H9 (cell line): ENCODE results near the gene ALKAL2. TPM values are rescaled to one million over a fixed set of nuclear protein-coding genes. Genes with fewer than 3 reads are reported as not detected.

Experiments
- DNase-seq: peaks from one replicate; pipeline ENCODE4 v3.0.0-alpha.2; 2017
- H2AFZ ChIP-seq: one replicate; pipeline ENCODE4 v1.6.1; 2013; ENCODE audit warnings: mild to moderate bottlenecking, low read length, control low read depth, moderate library complexity
- H2AK5ac ChIP-seq: 2 replicates; pipeline ENCODE4 v1.6.1; 2013; ENCODE audit warnings: low read length, control low read depth, mixed read lengths; ENCODE audit not compliant: insufficient read length
- H2BK120ac ChIP-seq: one replicate; pipeline ENCODE4 v1.6.1; 2013; ENCODE audit warnings: low read depth, mild to moderate bottlenecking, low read length, control low read depth, inconsistent platforms; ENCODE audit not compliant: poor library complexity, severe bottlenecking
- H2BK12ac ChIP-seq: 2 replicates; pipeline ENCODE4 v1.6.1; 2013; ENCODE audit warnings: low read length, control low read depth, mixed read lengths, low read depth; ENCODE audit not compliant: insufficient read length
- H2BK15ac ChIP-seq: 2 replicates; pipeline ENCODE4 v1.6.1; 2013; ENCODE audit warnings: low read depth, low read length, control low read depth
- H2BK20ac ChIP-seq: one replicate; pipeline ENCODE4 v1.6.1; 2013; ENCODE audit warnings: low read depth, mild to moderate bottlenecking, low read length, control low read depth, inconsistent platforms; ENCODE audit not compliant: poor library complexity, severe bottlenecking
- H2BK5ac ChIP-seq: 2 replicates; pipeline ENCODE4 v1.6.1; 2013; ENCODE audit warnings: low read length, control low read depth, mixed read lengths; ENCODE audit not compliant: insufficient read length
- H3K14ac ChIP-seq: 2 replicates; pipeline ENCODE4 v1.6.1; 2013; ENCODE audit warnings: low read length, control low read depth; ENCODE audit not compliant: insufficient read depth
- H3K18ac ChIP-seq: 2 replicates; pipeline ENCODE4 v1.6.1; 2013; ENCODE audit warnings: low read depth, mild to moderate bottlenecking, mixed read lengths, low read length, control low read depth; ENCODE audit not compliant: insufficient read length
- H3K23ac ChIP-seq: 2 replicates; pipeline ENCODE4 v1.6.1; 2013; ENCODE audit warnings: low read length, control low read depth, mixed read lengths, low read depth; ENCODE audit not compliant: insufficient read length
- H3K23me2 ChIP-seq: 2 replicates; pipeline ENCODE4 v1.6.1; 2013; ENCODE audit warnings: low read depth, mild to moderate bottlenecking, mixed read lengths, low read length, control low read depth; ENCODE audit not compliant: insufficient read length, poor library complexity, severe bottlenecking
- H3K27ac ChIP-seq: 2 replicates; pipeline ENCODE4 v1.5.1; 2013; ENCODE audit warnings: low read length, control low read depth, mixed read lengths, low read depth; ENCODE audit not compliant: insufficient read length
- H3K27me3 ChIP-seq: 2 replicates; pipeline ENCODE4 v1.6.1; 2013; ENCODE audit warnings: low read length, control low read depth, inconsistent platforms; ENCODE audit not compliant: insufficient read depth
- H3K4ac ChIP-seq: 2 replicates; pipeline ENCODE4 v1.6.1; 2013; ENCODE audit warnings: low read depth, mild to moderate bottlenecking, control low read depth, inconsistent platforms, low read length, moderate library complexity
- H3K4me1 ChIP-seq: 2 replicates; pipeline ENCODE4 v1.6.1; 2013; ENCODE audit warnings: low read length, control low read depth, inconsistent platforms; ENCODE audit not compliant: insufficient read depth
- H3K4me2 ChIP-seq: 2 replicates; pipeline ENCODE4 v1.6.1; 2013; ENCODE audit warnings: low read length, control low read depth, mixed read lengths; ENCODE audit not compliant: insufficient read length, insufficient read depth
- H3K56ac ChIP-seq: 2 replicates; pipeline ENCODE4 v1.6.1; 2013; ENCODE audit warnings: low read depth, mild to moderate bottlenecking, mixed read lengths, low read length, control low read depth; ENCODE audit not compliant: insufficient read length
- H3K79me1 ChIP-seq: 2 replicates; pipeline ENCODE4 v1.6.1; 2013; ENCODE audit warnings: low read depth, mild to moderate bottlenecking, moderate library complexity, low read length, control low read depth, inconsistent platforms; ENCODE audit not compliant: insufficient read depth, poor library complexity, severe bottlenecking
- H3K79me2 ChIP-seq: 2 replicates; pipeline ENCODE4 v1.6.1; 2013; ENCODE audit warnings: low read length, control low read depth, inconsistent platforms; ENCODE audit not compliant: insufficient read depth
- H3K9ac ChIP-seq: 2 replicates; pipeline ENCODE4 v1.6.1; 2013; ENCODE audit warnings: low read length, control low read depth, mixed read lengths; ENCODE audit not compliant: insufficient read length; ENCODE audit errors: extremely low read depth
- H3K9me3 ChIP-seq: one replicate; pipeline ENCODE4 v1.6.1; 2013; ENCODE audit warnings: low read depth, low read length, inconsistent platforms; ENCODE audit not compliant: control insufficient read depth
- H3T11ph ChIP-seq: one replicate; pipeline ENCODE4 v1.6.1; 2013; ENCODE audit warnings: mild to moderate bottlenecking, low read length, control low read depth, inconsistent platforms
- H4K20me1 ChIP-seq: one replicate; pipeline ENCODE4 v1.6.1; 2013; ENCODE audit not compliant: control insufficient read depth, insufficient read length, insufficient read depth
- H4K5ac ChIP-seq: 2 replicates; pipeline ENCODE4 v1.6.1; 2013; ENCODE audit warnings: low read depth, mild to moderate bottlenecking, mixed read lengths, low read length, control low read depth; ENCODE audit not compliant: insufficient read length
- H4K8ac ChIP-seq: replicated peaks from 2 replicates; pipeline ENCODE4 v1.6.1; 2013; ENCODE audit warnings: low read length, control low read depth, mixed read lengths, low read depth; ENCODE audit not compliant: insufficient read length
- H4K91ac ChIP-seq: 2 replicates; pipeline ENCODE4 v1.6.1; 2013; ENCODE audit warnings: low read depth, mild to moderate bottlenecking, moderate library complexity, mixed read lengths, low read length, control low read depth; ENCODE audit not compliant: insufficient read length
- H3K27ac Mint-ChIP-seq, 3 experiments: 2 replicates in 2 of 3; 3 replicates in 1 of 3; pipeline ENCODE4 v1.8.0; 2020 to 2021; ENCODE audit warnings: mixed read lengths in 3 of 3, mild to moderate bottlenecking in 1 of 3, moderate library complexity in 1 of 3
- H3K27me3 Mint-ChIP-seq: 2 replicates; pipeline ENCODE4 v1.8.0; 2021; ENCODE audit warnings: low read depth, mild to moderate bottlenecking, moderate library complexity, mixed read lengths
- H3K36me3 Mint-ChIP-seq, 3 experiments: 2 replicates in 2 of 3; 3 replicates in 1 of 3; pipeline ENCODE4 v1.8.0; 2020 to 2021; ENCODE audit warnings: low read depth in 3 of 3, mixed read lengths in 3 of 3; ENCODE audit not compliant: insufficient read depth in 1 of 3
- H3K4me1 Mint-ChIP-seq, 2 experiments: 2 replicates each; pipeline ENCODE4 v1.8.0; 2020; ENCODE audit warnings: mixed read lengths in 2 of 2
- H3K4me3 Mint-ChIP-seq, 2 experiments: 2 replicates in 1 of 2; 3 replicates in 1 of 2; pipeline ENCODE4 v1.8.0; 2020 to 2021; ENCODE audit warnings: mild to moderate bottlenecking in 2 of 2, mixed read lengths in 2 of 2, moderate library complexity in 1 of 2
- H3K9me3 Mint-ChIP-seq, 2 experiments: 2 replicates in 1 of 2; 3 replicates in 1 of 2; pipeline ENCODE4 v1.8.0; 2020; ENCODE audit warnings: mild to moderate bottlenecking in 2 of 2, mixed read lengths in 2 of 2, moderate library complexity in 1 of 2
- CTCF ChIP-seq: fragments of 200-600 bp; sonication (generic); conservative IDR thresholded peaks from 3 replicates; pipeline ENCODE4 v1.8.0; 2021; ENCODE audit warnings: antibody characterized with exemption, mild to moderate bottlenecking
- WGBS: extraction: QIAGEN DNeasy Blood & Tissue Kit; methylation state at CpG from one replicate; pipeline ENCODE4 v1.1.7; 2013; ENCODE audit warnings: missing lambda C conversion rate, low lambda C conversion rate, mixed read lengths; ENCODE audit not compliant: insufficient read length; ENCODE audit errors: extremely low coverage; 5-methylcytosine and 5-hydroxymethylcytosine counted together
- total RNA-seq: library from RNA; stranded (reverse); gene quantifications from 2 replicates; pipeline ENCODE4 v1.2.1, GENCODE V29; 2021

ALKAL2 gene
- total RNA-seq, 1 experiment from 2014 or later: 0.48 TPM

DNA sequence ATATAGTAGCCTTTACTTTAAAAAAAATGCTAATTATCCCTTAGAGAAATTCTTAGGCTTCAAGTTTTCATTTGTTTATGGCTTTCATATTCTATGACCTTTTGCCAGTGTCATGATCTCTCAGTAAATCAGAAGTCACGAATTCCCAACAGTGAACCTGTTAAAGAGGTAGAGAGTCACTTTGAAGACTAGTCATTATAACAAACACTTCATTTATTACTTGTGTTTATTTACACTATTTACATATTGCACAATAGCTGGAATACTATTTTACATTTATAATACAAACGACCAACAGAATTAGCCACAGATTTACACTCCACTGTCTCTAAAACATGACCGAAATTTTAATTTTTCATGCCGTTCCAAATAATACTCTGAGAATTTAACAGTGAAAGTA, 8.5 kb downstream of the ALKAL2 start:
- H3K36me3 Mint-ChIP-seq: peaks cover 36 to 64% (median 63%) of the 10 kb centered on the region in 3 experiments
- no peaks in the 10 kb centered on the region for H3K9me3 ChIP-seq
- H3K27ac ChIP-seq: no peak overlapping the region

More for the DNA sequence above, 8.5 kb downstream of the ALKAL2 start:
- no peak overlapping the region for H2AFZ ChIP-seq
- Mint-ChIP-seq H3K4me1 (peaks cover 13% of the 10 kb centered on the region in 2 experiments), H3K27ac (no peak overlapping the region), H3K4me3 (no peak overlapping the region), H3K9me3 (no peaks in the 10 kb centered on the region), H3K27me3 (peaks cover 3% of the 10 kb centered on the region)
- H3K4me2 ChIP-seq: no peak overlapping the region
- H2BK5ac ChIP-seq: no peak overlapping the region
- H4K91ac ChIP-seq: no peak overlapping the region
- no peak overlapping the region for H3T11ph ChIP-seq
- DNase-seq: no peak
- peaks cover 2% of the 10 kb centered on the region; the same call in 1 of the 2 replicates for H3K79me2 ChIP-seq
- no peaks in the 10 kb centered on the region for H3K27me3 ChIP-seq
- H3K23me2 ChIP-seq: no peaks in the 10 kb centered on the region
- H3K14ac ChIP-seq: no peak overlapping the region
- H4K8ac ChIP-seq: no peak overlapping the region
- no CpG with 5 or more reads among the region's 4 CpGs for WGBS
- H3K23ac ChIP-seq: no peak overlapping the region
- H3K79me1 ChIP-seq: peaks cover 7% of the 10 kb centered on the region
- H2BK120ac ChIP-seq: no peak overlapping the region
- H2BK20ac ChIP-seq: no peak overlapping the region
- peaks cover 4% of the 10 kb centered on the region; the same call in 1 of the 2 replicates for H3K4me1 ChIP-seq
- no peak overlapping the region for H3K9ac ChIP-seq
- H2AK5ac ChIP-seq: no peak overlapping the region
- no peak overlapping the region for H3K56ac ChIP-seq
- no peak overlapping the region for H2BK12ac ChIP-seq
- no peak overlapping the region for H4K5ac ChIP-seq
- H3K18ac ChIP-seq: no peak overlapping the region
- TF ChIP-seq CTCF: no peak
- no peak overlapping the region for H2BK15ac ChIP-seq
- H4K20me1 ChIP-seq: no peaks in the 10 kb centered on the region
- H3K4ac ChIP-seq: no peak overlapping the region
